ENCODE measurements around the gene POU3F1. TPM values are rescaled to one million over a fixed set of nuclear protein-coding genes. Genes with fewer than 3 reads are reported as not detected.

POU3F1 gene
- total and polyA plus RNA-seq, 2 of the 4 experiments (the other 2 are of a cell fraction): not detected

GRCh38 chr1:38084113-38084512, 37.5 kb upstream of the POU3F1 start:
- DNase-seq: no peak
- H3K14ac ChIP-seq (replicated peaks; ENCODE audit: low read depth, low read length): no peak overlapping the region
- TF ChIP-seq RCOR1 (IDR thresholded peaks at IDR 0.05; ENCODE audit: insufficient replicate concordance, low read length) (no peak), SMC3 (IDR thresholded peaks at IDR 0.05; ENCODE audit: low read depth, low read length) (no peak), CEBPB (IDR thresholded peaks at IDR 0.05; ENCODE audit: low read depth, low read length) (no peak), FOS (IDR thresholded peaks at IDR 0.05; ENCODE audit: low read depth, low read length) (no peak), CHD1 (IDR thresholded peaks at IDR 0.05; ENCODE audit: low read depth, low read length) (no peak), MAFK (IDR thresholded peaks at IDR 0.05; ENCODE audit: low read depth, low read length) (no peak), BHLHE40 (IDR thresholded peaks at IDR 0.05; ENCODE audit: low read depth, low read length) (no peak), POLR2A (IDR thresholded peaks at IDR 0.05; ENCODE audit: low read depth, low read length) (no peak), USF2 (IDR thresholded peaks at IDR 0.05; ENCODE audit: low read depth, low read length) (no peak), RAD21 (IDR thresholded peaks at IDR 0.05; ENCODE audit: low read length) (no peak), NFE2L2 (IDR thresholded peaks at IDR 0.05; ENCODE audit: low read depth, low read length) (no peak), MXI1 (IDR thresholded peaks at IDR 0.05; ENCODE audit: borderline replicate concordance, low read depth, low read length) (no peak), CTCF (conservative IDR thresholded peaks at IDR 0.05; ENCODE audit: low read depth, low read length) (no peak), ELK1 (IDR thresholded peaks at IDR 0.05; ENCODE audit: borderline replicate concordance, low read depth, low read length) (no peak), MAZ (IDR thresholded peaks at IDR 0.05; ENCODE audit: borderline replicate concordance, low read depth, low read length) (no peak), RFX5 (IDR thresholded peaks at IDR 0.05; ENCODE audit: low read depth, low read length) (no peak)
- WGBS, 2 experiments (ENCODE audit: extremely low coverage in 2 of 2, insufficient read length in 1 of 2): no CpG with 5 or more reads among the region's 2 CpGs
- H4K8ac ChIP-seq (ENCODE audit: low read depth in 2 of 2, low read length in 2 of 2): no peak overlapping the region
- no peak overlapping the region for H3K18ac ChIP-seq (ENCODE audit: low read depth, low read length)
- no TSS peak for BruUV-seq (replicated peaks)
- no peak overlapping the region for H3K9ac ChIP-seq (ENCODE audit: low read depth, low read length)
- no peak overlapping the region for H3K4me3 ChIP-seq (ENCODE audit: insufficient read depth, low read depth, low read length)
- H2BK15ac ChIP-seq (ENCODE audit: low read depth, low read length): no peak overlapping the region
- H3K56ac ChIP-seq (ENCODE audit: extremely low read depth, insufficient read depth, low read length): no peak overlapping the region
- in situ Hi-C loops (cut with MboI; ENCODE audit: low sequenced_read_pairs) (no loop called here), intact Hi-C loops (cut with micrococcal nuclease) (no loop called here), dilution Hi-C loops (cut with HindIII; ENCODE audit: low sequenced_read_pairs, unreplicated experiment) (no loop called here)
- H3K79me1 ChIP-seq (ENCODE audit: low read depth in 1 of 2, low read length in 2 of 2): no peaks in the 10 kb centered on the region
- peak overlapping the region; percentile 8 for H2AFZ ChIP-seq (replicated peaks; ENCODE audit: low read length, poor library complexity)
- no peak overlapping the region for H2BK20ac ChIP-seq (ENCODE audit: low read depth, low read length)
- no peaks in the 10 kb centered on the region for H3K4me1 ChIP-seq (ENCODE audit: control insufficient read depth, insufficient read depth, low read length)
- CTCF ChIA-PET: no interaction called here
- H3K36me3 ChIP-seq (ENCODE audit: control insufficient read depth, insufficient read depth, low read length): no peaks in the 10 kb centered on the region
- no peak overlapping the region for H3K4me2 ChIP-seq (ENCODE audit: low read depth, low read length)
- peaks cover 4% of the 10 kb centered on the region; the same call in 1 of the 2 replicates for H3K27me3 ChIP-seq (ENCODE audit: control insufficient read depth, insufficient read depth, low read length)
- no peak overlapping the region for H3K27ac ChIP-seq (ENCODE audit: insufficient read depth, low read length)
- no peak overlapping the region for H2AK5ac ChIP-seq (ENCODE audit: low read depth, low read length)
- no peak overlapping the region for H3K4ac ChIP-seq (ENCODE audit: low read depth, low read length)
- H2BK5ac ChIP-seq (ENCODE audit: low read depth, low read length, poor library complexity, severe bottlenecking): no peak overlapping the region
- POLR2A ChIA-PET (ENCODE audit: unreplicated experiment): no interaction called here
- no peak overlapping the region for H2BK120ac ChIP-seq (ENCODE audit: low read depth, low read length)
- no peak overlapping the region for H4K5ac ChIP-seq (ENCODE audit: low read depth, low read length)
- H4K20me1 ChIP-seq (ENCODE audit: insufficient read depth, low read length): no peaks in the 10 kb centered on the region; the same call in 1 of the 2 replicates
- no peaks in the 10 kb centered on the region for H3K9me3 ChIP-seq (ENCODE audit: control insufficient read depth, insufficient read depth, low read length)
- H4K91ac ChIP-seq (ENCODE audit: insufficient read depth, low read depth, low read length): no peak overlapping the region
- H3K23ac ChIP-seq (ENCODE audit: low read depth, low read length): no peak overlapping the region
- H3K9me1 ChIP-seq (ENCODE audit: insufficient read depth, low read length): no peaks in the 10 kb centered on the region
- no peak overlapping the region for H2AK9ac ChIP-seq (replicated peaks; ENCODE audit: low read depth, low read length, poor library complexity)
- ATAC-seq (ENCODE audit: low read depth): no peak
